PC-3 (cell line): Measurements from ENCODE around the gene PDE3B. TPM values are rescaled to one million over a fixed set of nuclear protein-coding genes. Genes with fewer than 3 reads are reported as not detected.

ENCODE experiments used
- ATAC-seq: fragments of 200-7000 bp; cut with Tn5 transposase; 2 replicates; pipeline ENCODE4 v1.9.1; 2020; ENCODE audit warnings: mild to moderate bottlenecking, moderate library complexity
- BruUV-seq: library from RNA; stranded (reverse); fragments of 400-500 nt; replicated peaks from 2 replicates; lab custom pipeline; 2021; lab: Mats Ljungman, UMichigan
- CTCF ChIA-PET: fragments of 300-600 bp; sonication (Branson Sonifier 250); formaldehyde crosslinking; loops from one replicate; lab custom pipeline; 2022; ENCODE audit warnings: antibody characterized with exemption; lab: Charles Lee
- POLR2A ChIA-PET: fragments of 300-600 bp; sonication (Branson Sonifier 250); formaldehyde crosslinking; loops from one replicate; lab custom pipeline; 2022; ENCODE audit warnings: antibody characterized with exemption; ENCODE audit not compliant: unreplicated experiment; lab: Charles Lee
- DNase-seq: peaks from one replicate; pipeline ENCODE4 v3.0.0-alpha.2; 2015
- H2AFZ ChIP-seq: fragments of 300-600 bp; sonication (generic); 2 replicates; pipeline ENCODE4 v1.6.0; 2016; ENCODE audit warnings: antibody characterized with exemption, low read length
- H3F3A ChIP-seq: fragments of 300-600 bp; sonication (generic); one replicate; pipeline ENCODE4 v1.6.0; 2017; ENCODE audit warnings: antibody characterized with exemption, low read length, control low read depth, mild to moderate bottlenecking; ENCODE audit not compliant: unreplicated experiment
- H3K27ac ChIP-seq: fragments of 300-600 bp; sonication (generic); 2 replicates; pipeline ENCODE4 v1.5.1; 2016; ENCODE audit warnings: mild to moderate bottlenecking, low read length
- H3K27me3 ChIP-seq: fragments of 300-600 bp; sonication (generic); 2 replicates; pipeline ENCODE4 v1.6.1; 2016; ENCODE audit warnings: low read length, mixed read lengths
- H3K36me3 ChIP-seq: fragments of 300-600 bp; sonication (generic); 2 replicates; pipeline ENCODE4 v1.6.1; 2016; ENCODE audit warnings: low read depth, mixed run types, low read length, mixed read lengths
- H3K4me1 ChIP-seq: fragments of 300-600 bp; sonication (generic); 2 replicates; pipeline ENCODE4 v1.5.1; 2016; ENCODE audit warnings: low read length; ENCODE audit not compliant: insufficient read depth
- H3K4me2 ChIP-seq: fragments of 300-600 bp; sonication (generic); 2 replicates; pipeline ENCODE4 v1.6.0; 2016; ENCODE audit warnings: low read length
- H3K4me3 ChIP-seq: fragments of 300-600 bp; sonication (generic); 2 replicates; pipeline ENCODE4 v1.5.1; 2016; ENCODE audit warnings: mild to moderate bottlenecking, low read length, mixed read lengths
- H3K79me2 ChIP-seq: fragments of 300-600 bp; sonication (generic); 2 replicates; pipeline ENCODE4 v1.6.1; 2017; ENCODE audit warnings: low read length, mixed read lengths
- H3K9ac ChIP-seq: fragments of 300-600 bp; sonication (generic); 2 replicates; pipeline ENCODE4 v1.6.0; 2016; ENCODE audit warnings: mild to moderate bottlenecking, low read length
- H3K9me2 ChIP-seq: fragments of 300-600 bp; sonication (generic); replicated peaks from 2 replicates; pipeline ENCODE4 v1.6.1; 2016; ENCODE audit warnings: mixed run types, low read length, mixed read lengths
- H3K9me3 ChIP-seq: fragments of 300-600 bp; sonication (generic); 2 replicates; pipeline ENCODE4 v1.6.1; 2016; ENCODE audit warnings: low read length, mixed read lengths
- H4K20me1 ChIP-seq: fragments of 300-600 bp; sonication (generic); 2 replicates; pipeline ENCODE4 v1.6.1; 2016; ENCODE audit warnings: low read length, mixed read lengths
- EZH2 ChIP-seq: fragments of 300-600 bp; sonication (generic); IDR thresholded peaks from one replicate; pipeline ENCODE4 v1.6.1; 2017; ENCODE audit warnings: antibody characterized with exemption, mild to moderate bottlenecking, low read length; ENCODE audit not compliant: unreplicated experiment
- EZH2phosphoT487 ChIP-seq: fragments of 300-600 bp; sonication (generic); IDR thresholded peaks from 2 replicates; pipeline ENCODE4 v1.6.1; 2018; ENCODE audit warnings: mild to moderate bottlenecking, antibody characterized with exemption, low read length, borderline replicate concordance
- intact Hi-C: fragments of 100-400 bp; cut with micrococcal nuclease; formaldehyde crosslinking; loops from 2 replicates; pipeline ENCODE4 v1.9.0; 2023
- total RNA-seq: library from RNA; depleted of rRNA; stranded (reverse); fragments of >200 nt; gene quantifications from 2 replicates; pipeline ENCODE4 v1.2.3, GENCODE V29; 2014
- TF ChIP-seq, protein P1 (sequence below): fragments of 300-600 bp; sonication (generic); conservative IDR thresholded peaks from 2 replicates; pipeline ENCODE4 v1.5.1; 2017; ENCODE audit warnings: antibody characterized with exemption, low read depth, mild to moderate bottlenecking, low read length

PDE3B gene
- total RNA-seq, 1 experiment from 2014 or later: 0.11 TPM

DNA sequence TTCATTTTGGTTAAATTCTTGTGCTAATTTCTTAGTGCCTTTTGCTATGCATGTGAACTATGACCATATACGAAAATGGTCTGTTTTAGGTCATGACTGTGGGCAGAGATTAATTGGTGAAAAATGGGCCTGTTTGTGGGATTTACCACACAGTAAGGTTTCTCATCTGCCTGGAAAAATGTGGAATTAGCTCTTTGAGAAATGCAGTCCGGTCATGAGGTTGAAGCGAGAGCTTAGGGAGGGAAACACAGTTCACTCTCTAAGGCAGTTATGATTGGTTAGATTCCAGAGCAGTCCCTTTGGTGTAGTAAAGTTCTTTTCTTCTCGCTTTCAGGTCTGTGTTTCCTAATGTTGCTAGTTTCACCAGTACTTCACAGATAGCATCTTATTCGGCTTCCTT lies 1.2 kb upstream of the PDE3B start:
- H3K27me3 ChIP-seq: peaks cover 73% of the 10 kb centered on the region
- intact Hi-C loops: loop anchor here (5.0 to 10.0 kb wide), 2 partner anchors 105 to 252 kb away; partner anchors contain the start of gene CYP2R1
- H3K9ac ChIP-seq: no peak overlapping the region
- no peaks in the 10 kb centered on the region for H3K9me2 ChIP-seq
- H3K36me3 ChIP-seq: no peaks in the 10 kb centered on the region
- H3K79me2 ChIP-seq: no peaks in the 10 kb centered on the region
- no TSS peak for BruUV-seq
- no peak for ATAC-seq
- no peak overlapping the region for H3K27ac ChIP-seq
- no peak overlapping the region for H3K4me2 ChIP-seq
- H3K4me3 ChIP-seq: no peak overlapping the region
- peaks cover 5% of the 10 kb centered on the region; the same call in 1 of the 2 replicates for H3K4me1 ChIP-seq
- no peak for TF ChIP-seq EZH2
- TF ChIP-seq, protein P1, sequence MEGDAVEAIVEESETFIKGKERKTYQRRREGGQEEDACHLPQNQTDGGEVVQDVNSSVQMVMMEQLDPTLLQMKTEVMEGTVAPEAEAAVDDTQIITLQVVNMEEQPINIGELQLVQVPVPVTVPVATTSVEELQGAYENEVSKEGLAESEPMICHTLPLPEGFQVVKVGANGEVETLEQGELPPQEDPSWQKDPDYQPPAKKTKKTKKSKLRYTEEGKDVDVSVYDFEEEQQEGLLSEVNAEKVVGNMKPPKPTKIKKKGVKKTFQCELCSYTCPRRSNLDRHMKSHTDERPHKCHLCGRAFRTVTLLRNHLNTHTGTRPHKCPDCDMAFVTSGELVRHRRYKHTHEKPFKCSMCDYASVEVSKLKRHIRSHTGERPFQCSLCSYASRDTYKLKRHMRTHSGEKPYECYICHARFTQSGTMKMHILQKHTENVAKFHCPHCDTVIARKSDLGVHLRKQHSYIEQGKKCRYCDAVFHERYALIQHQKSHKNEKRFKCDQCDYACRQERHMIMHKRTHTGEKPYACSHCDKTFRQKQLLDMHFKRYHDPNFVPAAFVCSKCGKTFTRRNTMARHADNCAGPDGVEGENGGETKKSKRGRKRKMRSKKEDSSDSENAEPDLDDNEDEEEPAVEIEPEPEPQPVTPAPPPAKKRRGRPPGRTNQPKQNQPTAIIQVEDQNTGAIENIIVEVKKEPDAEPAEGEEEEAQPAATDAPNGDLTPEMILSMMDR: no peak
- TF ChIP-seq EZH2phosphoT487: no peak
- CTCF ChIA-PET: no interaction called here
- H3K9me3 ChIP-seq: no peaks in the 10 kb centered on the region
- no peaks in the 10 kb centered on the region for H3F3A ChIP-seq
- no peak overlapping the region for H2AFZ ChIP-seq
- DNase-seq: no peak
- POLR2A ChIA-PET: no interaction called here
- no peaks in the 10 kb centered on the region for H4K20me1 ChIP-seq

DNA sequence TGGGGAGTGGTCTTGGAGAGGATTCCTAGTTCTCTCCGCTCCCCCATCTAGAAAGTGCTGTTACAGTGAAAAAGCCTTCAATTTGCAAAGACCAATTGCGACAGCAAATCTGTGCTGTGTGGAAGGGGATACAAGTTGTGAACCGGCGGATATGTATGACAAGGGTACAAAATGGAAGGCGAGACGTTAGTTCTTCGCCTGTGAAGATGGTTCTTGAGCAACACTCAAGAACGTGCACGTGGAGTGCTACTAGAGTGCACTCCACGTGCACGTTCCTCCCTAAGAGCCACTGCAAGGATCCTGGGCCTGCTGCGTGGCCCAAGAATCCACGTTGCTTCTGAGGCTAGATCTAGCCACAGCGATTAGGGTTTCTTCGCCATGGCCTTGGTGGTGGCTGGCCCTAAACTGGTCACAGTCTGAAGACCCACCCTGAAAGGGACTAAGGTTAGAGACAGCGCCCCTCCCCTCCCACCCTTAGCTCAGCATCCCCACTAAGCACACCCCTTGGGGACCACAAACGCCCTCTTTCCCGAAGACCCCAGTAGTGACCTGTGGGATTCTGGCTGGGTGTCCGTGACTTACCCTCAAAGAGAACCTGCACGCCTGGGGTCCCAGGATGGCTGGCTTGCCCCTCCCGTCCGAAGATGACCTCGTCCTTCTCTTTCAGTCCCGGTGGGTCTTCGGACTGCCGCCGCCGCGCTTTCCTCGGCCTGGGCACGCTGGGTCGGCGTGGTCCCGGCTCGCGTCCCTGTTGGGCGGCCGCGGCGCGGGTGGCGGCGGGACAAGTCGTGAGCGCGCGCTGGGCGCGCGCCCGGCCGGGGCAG lies 519 bp upstream of the PDE3B start:
- H3K4me3 ChIP-seq: peak overlapping the region; percentile 68; the same call in 1 of the 2 replicates
- intact Hi-C loops: loop anchor here (5.0 to 10.0 kb wide), 2 partner anchors 106 to 252 kb away; partner anchors contain the start of gene CYP2R1
- DNase-seq: no peak
- H3K4me2 ChIP-seq: peak overlapping the region; percentile 97
- ChIA-PET CTCF (no interaction called here), POLR2A (no interaction called here)
- H3K9me2 ChIP-seq: no peaks in the 10 kb centered on the region
- no peaks in the 10 kb centered on the region for H3K79me2 ChIP-seq
- no peaks in the 10 kb centered on the region for H3F3A ChIP-seq
- H3K36me3 ChIP-seq: no peaks in the 10 kb centered on the region
- peaks cover 5% of the 10 kb centered on the region; the same call in 1 of the 2 replicates for H3K4me1 ChIP-seq
- no peaks in the 10 kb centered on the region for H4K20me1 ChIP-seq
- TF ChIP-seq, protein P1: no peak
- TF ChIP-seq EZH2phosphoT487: no peak
- TF ChIP-seq EZH2: no peak
- no peak overlapping the region for H3K27ac ChIP-seq
- H3K9ac ChIP-seq: no peak overlapping the region
- ATAC-seq: no peak
- no TSS peak for BruUV-seq
- H3K9me3 ChIP-seq: no peaks in the 10 kb centered on the region
- peaks cover 70% of the 10 kb centered on the region for H3K27me3 ChIP-seq
- H2AFZ ChIP-seq: no peak overlapping the region; the same call in 1 of the 2 replicates
